Liver (tissue), 9 donors: ENCODE measurements around the gene RGL1. TPM values are rescaled to one million over a fixed set of nuclear protein-coding genes. Genes with fewer than 3 reads are reported as not detected.

Source experiments
- DNase-seq: peaks from one replicate; pipeline ENCODE4 v3.0.0-alpha.2; 2017; ENCODE audit warnings: low spot score
- H3K27ac ChIP-seq, 2 donors: one replicate each; pipeline ENCODE4 v1.7.0; 2013; ENCODE audit warnings: inconsistent platforms in 2 of 2, low read length in 2 of 2, control low read depth in 1 of 2, low read depth in 1 of 2, mild to moderate bottlenecking in 1 of 2
- H3K27me3 ChIP-seq, 4 donors: one replicate each; pipeline versions ENCODE4 v1.6.1 to v1.7.0; 2013; ENCODE audit warnings: low read length in 3 of 4, inconsistent platforms in 1 of 4, mild to moderate bottlenecking in 1 of 4, moderate library complexity in 1 of 4; ENCODE audit not compliant: control insufficient read depth in 4 of 4, insufficient read depth in 4 of 4
- H3K36me3 ChIP-seq, 4 donors: one replicate each; pipeline versions ENCODE4 v1.6.1 to v1.7.0; 2013; ENCODE audit warnings: low read length in 3 of 4, mild to moderate bottlenecking in 3 of 4, low read depth in 1 of 4, moderate library complexity in 1 of 4; ENCODE audit not compliant: control insufficient read depth in 4 of 4, insufficient read depth in 3 of 4
- H3K4me1 ChIP-seq, 4 donors: one replicate each; pipeline versions ENCODE4 v1.6.1 to v1.7.0; 2013; ENCODE audit warnings: low read length in 3 of 4, mild to moderate bottlenecking in 3 of 4, moderate library complexity in 1 of 4; ENCODE audit not compliant: control insufficient read depth in 4 of 4, insufficient read depth in 4 of 4
- H3K4me3 ChIP-seq, 3 donors: one replicate each; pipeline versions ENCODE4 v1.6.1 to v1.7.0; 2013; ENCODE audit warnings: low read length in 3 of 3, control low read depth in 1 of 3, low read depth in 1 of 3, mild to moderate bottlenecking in 1 of 3
- H3K9ac ChIP-seq, 2 donors: one replicate each; pipeline ENCODE4 v1.7.0; 2013; ENCODE audit warnings: low read length in 2 of 2, mild to moderate bottlenecking in 2 of 2, moderate library complexity in 2 of 2, control low read depth in 1 of 2, low read depth in 1 of 2
- H3K9me3 ChIP-seq, 4 donors: one replicate each; pipeline versions ENCODE4 v1.6.1 to v1.7.0; 2013; ENCODE audit warnings: low read length in 3 of 4; ENCODE audit not compliant: control insufficient read depth in 4 of 4
- EGR1 ChIP-seq, 2 donors: IDR thresholded peaks; 2 replicates each; pipeline ENCODE4 v1.6.1; 2016 to 2018; ENCODE audit warnings: antibody characterized with exemption in 2 of 2, low read depth in 2 of 2
- FOXA1 ChIP-seq: IDR thresholded peaks from 2 replicates; pipeline ENCODE4 v1.6.1; 2016; ENCODE audit warnings: antibody characterized with exemption
- FOXA2 ChIP-seq: IDR thresholded peaks from 2 replicates; pipeline ENCODE4 v1.6.1; 2016; ENCODE audit warnings: antibody characterized with exemption
- GABPA ChIP-seq, 2 donors: IDR thresholded peaks in 1 of 2; conservative IDR thresholded peaks in 1 of 2; 2 replicates each; pipeline ENCODE4 v1.6.1; 2016; ENCODE audit warnings: antibody characterized with exemption in 2 of 2, mild to moderate bottlenecking in 1 of 2, moderate library complexity in 1 of 2
- HNF4A ChIP-seq, 2 donors: conservative IDR thresholded peaks; 2 replicates each; pipeline ENCODE4 v1.6.1; 2016; ENCODE audit warnings: antibody characterized with exemption in 2 of 2, mild to moderate bottlenecking in 2 of 2
- HNF4G ChIP-seq: IDR thresholded peaks from 2 replicates; pipeline ENCODE4 v1.6.1; 2016; ENCODE audit warnings: antibody characterized with exemption
- JUND ChIP-seq, 2 donors: IDR thresholded peaks; 2 replicates each; pipeline ENCODE4 v1.6.1; 2016; ENCODE audit warnings: antibody characterized with exemption in 2 of 2
- NR2F2 ChIP-seq: IDR thresholded peaks from 2 replicates; pipeline ENCODE4 v1.6.1; 2016; ENCODE audit warnings: antibody characterized with exemption
- RAD21 ChIP-seq, 2 donors: IDR thresholded peaks; 2 replicates each; pipeline ENCODE4 v1.6.1; 2016; ENCODE audit warnings: antibody characterized with exemption in 2 of 2, mild to moderate bottlenecking in 2 of 2
- RXRA ChIP-seq, 2 donors: IDR thresholded peaks; 2 replicates each; pipeline ENCODE4 v1.6.1; 2017 to 2018; ENCODE audit warnings: antibody characterized with exemption in 2 of 2, mild to moderate bottlenecking in 1 of 2
- SP1 ChIP-seq: IDR thresholded peaks from 2 replicates; pipeline ENCODE4 v1.6.1; 2018; ENCODE audit warnings: antibody characterized with exemption, mild to moderate bottlenecking
- TAF1 ChIP-seq: conservative IDR thresholded peaks from 2 replicates; pipeline ENCODE4 v1.6.1; 2016; ENCODE audit warnings: antibody characterized with exemption, mild to moderate bottlenecking
- YY1 ChIP-seq: IDR thresholded peaks from 2 replicates; pipeline ENCODE4 v1.6.1; 2016; ENCODE audit warnings: antibody characterized with exemption, mild to moderate bottlenecking
- WGBS: extraction: QIAGEN DNeasy Blood & Tissue Kit; methylation state at CpG from one replicate; pipeline ENCODE4 v1.1.7; 2013; 5-methylcytosine and 5-hydroxymethylcytosine counted together
- polyA plus RNA-seq, 2 donors: library from polyadenylated mRNA; stranded (reverse) in 1 of 2; unstranded in 1 of 2; fragments of 200-250 nt in 1 of 2; fragments of >200 nt in 1 of 2; fragmentation: Nextera tagmentation in 1 of 2; extraction: Ambion mirVana in 1 of 2; gene quantifications; one replicate each; pipeline versions ENCODE4 v1.2.1 to v1.2.3, GENCODE V29; 2013 to 2015
- total RNA-seq, 2 donors: library from RNA; depleted of rRNA; stranded (reverse); fragments of >200 nt; gene quantifications; one replicate each; pipeline ENCODE4 v1.2.3, GENCODE V29; 2014
- TF ChIP-seq, protein P1 (sequence below): IDR thresholded peaks from 2 replicates; pipeline ENCODE4 v1.6.1; 2016; ENCODE audit warnings: antibody characterized with exemption
- TF ChIP-seq, protein P2 (sequence below): IDR thresholded peaks from 2 replicates; pipeline ENCODE4 v1.6.1; 2016; ENCODE audit warnings: antibody characterized with exemption
- TF ChIP-seq, protein P3 (sequence below): IDR thresholded peaks from 2 replicates; pipeline ENCODE4 v1.6.1; 2016; ENCODE audit warnings: antibody characterized with exemption
- TF ChIP-seq, protein P4 (sequence below): fragments of 150-350 bp; IDR thresholded peaks from 2 replicates; pipeline ENCODE4 v1.5.1; 2017; ENCODE audit warnings: improper control_type of control experiment, low read depth, low read length; ENCODE audit not compliant: missing input control
- donor health status: healthy.
- donor health status: healthy.
- donor health status: healthy.
- donor health status: healthy.
- donor health status: healthy.

Gene RGL1
- total and polyA plus RNA-seq, 4 donors, result 3.9 to 15.3 (median 8.9) TPM

DNA sequence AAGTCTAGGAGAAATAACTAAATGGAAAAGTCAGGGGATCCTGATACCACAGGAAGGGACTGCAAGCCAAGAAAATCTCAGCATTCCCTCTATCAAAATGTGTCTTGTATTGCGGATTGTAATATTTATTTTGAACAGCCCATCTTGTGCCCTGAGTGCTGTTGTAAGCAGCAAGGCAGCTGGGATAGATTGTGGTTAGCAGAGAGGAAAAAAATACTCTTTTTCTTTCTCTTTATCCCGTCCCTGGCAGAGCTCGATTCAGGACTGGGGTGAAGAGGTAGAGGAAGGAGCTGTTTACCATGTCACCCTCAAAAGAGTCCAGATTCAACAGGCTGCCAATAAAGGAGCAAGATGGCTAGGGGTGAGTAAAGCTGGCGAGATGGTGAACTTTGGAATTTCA is 1.2 kb downstream of the RGL1 start:
- TF ChIP-seq, protein P1, sequence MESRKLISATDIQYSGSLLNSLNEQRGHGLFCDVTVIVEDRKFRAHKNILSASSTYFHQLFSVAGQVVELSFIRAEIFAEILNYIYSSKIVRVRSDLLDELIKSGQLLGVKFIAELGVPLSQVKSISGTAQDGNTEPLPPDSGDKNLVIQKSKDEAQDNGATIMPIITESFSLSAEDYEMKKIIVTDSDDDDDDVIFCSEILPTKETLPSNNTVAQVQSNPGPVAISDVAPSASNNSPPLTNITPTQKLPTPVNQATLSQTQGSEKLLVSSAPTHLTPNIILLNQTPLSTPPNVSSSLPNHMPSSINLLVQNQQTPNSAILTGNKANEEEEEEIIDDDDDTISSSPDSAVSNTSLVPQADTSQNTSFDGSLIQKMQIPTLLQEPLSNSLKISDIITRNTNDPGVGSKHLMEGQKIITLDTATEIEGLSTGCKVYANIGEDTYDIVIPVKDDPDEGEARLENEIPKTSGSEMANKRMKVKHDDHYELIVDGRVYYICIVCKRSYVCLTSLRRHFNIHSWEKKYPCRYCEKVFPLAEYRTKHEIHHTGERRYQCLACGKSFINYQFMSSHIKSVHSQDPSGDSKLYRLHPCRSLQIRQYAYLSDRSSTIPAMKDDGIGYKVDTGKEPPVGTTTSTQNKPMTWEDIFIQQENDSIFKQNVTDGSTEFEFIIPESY, result no peak
- TF ChIP-seq RXRA (IDR thresholded peaks at IDR 0.05) (no peak), SP1 (no peak), HNF4A (conservative IDR thresholded peaks at IDR 0.05) (no peak), JUND (IDR thresholded peaks at IDR 0.05) (no peak), YY1 (no peak), EGR1 (IDR thresholded peaks at IDR 0.05; ENCODE audit: low read depth in 2 of 2) (no peak), RAD21 (IDR thresholded peaks at IDR 0.05) (no peak), HNF4G (no peak), GABPA (IDR thresholded peaks at IDR 0.05 in 1 of 2, conservative IDR thresholded peaks at IDR 0.05 in 1 of 2) (no peak), NR2F2 (no peak), TAF1 (no peak), FOXA1 (no peak), FOXA2 (no peak)
- TF ChIP-seq, protein P2, sequence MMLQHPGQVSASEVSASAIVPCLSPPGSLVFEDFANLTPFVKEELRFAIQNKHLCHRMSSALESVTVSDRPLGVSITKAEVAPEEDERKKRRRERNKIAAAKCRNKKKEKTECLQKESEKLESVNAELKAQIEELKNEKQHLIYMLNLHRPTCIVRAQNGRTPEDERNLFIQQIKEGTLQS, result no peak
- TF ChIP-seq, protein P3, sequence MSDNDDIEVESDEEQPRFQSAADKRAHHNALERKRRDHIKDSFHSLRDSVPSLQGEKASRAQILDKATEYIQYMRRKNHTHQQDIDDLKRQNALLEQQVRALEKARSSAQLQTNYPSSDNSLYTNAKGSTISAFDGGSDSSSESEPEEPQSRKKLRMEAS, result no peak
- TF ChIP-seq, protein P4, sequence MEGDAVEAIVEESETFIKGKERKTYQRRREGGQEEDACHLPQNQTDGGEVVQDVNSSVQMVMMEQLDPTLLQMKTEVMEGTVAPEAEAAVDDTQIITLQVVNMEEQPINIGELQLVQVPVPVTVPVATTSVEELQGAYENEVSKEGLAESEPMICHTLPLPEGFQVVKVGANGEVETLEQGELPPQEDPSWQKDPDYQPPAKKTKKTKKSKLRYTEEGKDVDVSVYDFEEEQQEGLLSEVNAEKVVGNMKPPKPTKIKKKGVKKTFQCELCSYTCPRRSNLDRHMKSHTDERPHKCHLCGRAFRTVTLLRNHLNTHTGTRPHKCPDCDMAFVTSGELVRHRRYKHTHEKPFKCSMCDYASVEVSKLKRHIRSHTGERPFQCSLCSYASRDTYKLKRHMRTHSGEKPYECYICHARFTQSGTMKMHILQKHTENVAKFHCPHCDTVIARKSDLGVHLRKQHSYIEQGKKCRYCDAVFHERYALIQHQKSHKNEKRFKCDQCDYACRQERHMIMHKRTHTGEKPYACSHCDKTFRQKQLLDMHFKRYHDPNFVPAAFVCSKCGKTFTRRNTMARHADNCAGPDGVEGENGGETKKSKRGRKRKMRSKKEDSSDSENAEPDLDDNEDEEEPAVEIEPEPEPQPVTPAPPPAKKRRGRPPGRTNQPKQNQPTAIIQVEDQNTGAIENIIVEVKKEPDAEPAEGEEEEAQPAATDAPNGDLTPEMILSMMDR, result no peak
- Histone ChIP-seq H3K4me1 (peaks cover 2 to 13% (median 6%) of the 10 kb centered on the region in 4 donors), H3K27ac (peak overlapping the region; percentile 5 to 17), H3K36me3 (no peaks in the 10 kb centered on the region), H3K4me3 (peak overlapping the region in 2 of 3 donors; percentile 5 to 24), H3K27me3 (no peaks in the 10 kb centered on the region), H3K9me3 (peaks cover 0 to 5% (median under 1%) of the 10 kb centered on the region in 4 donors), H3K9ac (peak overlapping the region in 1 of 2 donors; percentile 67)
- DNase-seq, result no peak
- 62% methylated on average over 4 of the region's 4 CpGs for WGBS

DNA sequence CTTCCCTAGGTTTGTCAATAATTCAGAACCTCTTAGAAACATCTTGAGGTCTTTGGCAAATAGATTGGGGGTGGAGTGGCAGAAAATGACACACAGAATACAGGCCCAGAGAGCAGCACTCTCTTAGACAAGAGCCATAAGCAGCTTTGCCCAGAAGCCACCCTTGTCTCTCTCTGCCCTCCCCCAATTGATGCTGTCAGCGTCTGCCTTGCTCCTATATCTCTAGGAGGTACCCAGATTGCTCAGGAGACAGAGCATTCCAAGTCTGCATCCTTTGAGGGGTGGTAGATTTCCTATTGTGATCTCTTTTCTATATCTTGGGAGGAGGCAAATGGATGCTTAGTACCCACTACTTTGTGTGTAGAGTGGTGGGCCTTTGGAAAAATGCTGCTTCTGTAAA is 1.8 kb downstream of the RGL1 start:
- Histone ChIP-seq H3K9ac (no peak overlapping the region), H3K4me3 (peak overlapping the region in 1 of 3 donors; percentile 24), H3K36me3 (no peaks in the 10 kb centered on the region), H3K9me3 (peaks cover 0 to 3% (median under 1%) of the 10 kb centered on the region in 4 donors), H3K27me3 (no peaks in the 10 kb centered on the region), H3K27ac (peak overlapping the region in 1 of 2 donors; percentile 17), H3K4me1 (peaks cover 2 to 13% (median 6%) of the 10 kb centered on the region in 4 donors)
- DNase-seq, result no peak
- whole genome bisulfite sequencing, result 68% methylated on average over 1 of the region's 1 CpG
- TF ChIP-seq, protein P2, result no peak
- TF ChIP-seq, protein P1, result no peak
- TF ChIP-seq TAF1 (no peak), HNF4A (conservative IDR thresholded peaks at IDR 0.05) (no peak), YY1 (no peak), JUND (IDR thresholded peaks at IDR 0.05) (no peak), RXRA (IDR thresholded peaks at IDR 0.05) (no peak), SP1 (no peak), NR2F2 (no peak), GABPA (IDR thresholded peaks at IDR 0.05 in 1 of 2, conservative IDR thresholded peaks at IDR 0.05 in 1 of 2) (no peak), RAD21 (IDR thresholded peaks at IDR 0.05) (no peak), FOXA1 (no peak), FOXA2 (no peak)
- TF ChIP-seq, protein P4, result no peak
- TF ChIP-seq, protein P3, result no peak
